Endodermal cell (in vitro differentiated cells): ENCODE results near the gene MAP3K20. TPM values are rescaled to one million over a fixed set of nuclear protein-coding genes. Genes with fewer than 3 reads are reported as not detected.

Experiments
- DNase-seq: peaks from one replicate; pipeline ENCODE4 v3.0.0-alpha.2; 2017
- H3K27ac ChIP-seq: 2 replicates; pipeline ENCODE4 v1.5.1; 2013; ENCODE audit warnings: mild to moderate bottlenecking, low read depth, low read length, moderate library complexity
- H3K27me3 ChIP-seq: 2 replicates; pipeline ENCODE4 v1.6.1; 2013; ENCODE audit warnings: mild to moderate bottlenecking, low read length, moderate library complexity; ENCODE audit not compliant: insufficient read depth, control insufficient read depth, poor library complexity, severe bottlenecking
- H3K36me3 ChIP-seq: 2 replicates; pipeline ENCODE4 v1.7.0; 2013; ENCODE audit warnings: mild to moderate bottlenecking, low read length, moderate library complexity; ENCODE audit not compliant: control insufficient read depth, insufficient read depth
- H3K4me1 ChIP-seq: one replicate; pipeline ENCODE4 v1.7.0; 2013; ENCODE audit warnings: low read length; ENCODE audit not compliant: control insufficient read depth, insufficient read depth
- H3K4me3 ChIP-seq: 2 replicates; pipeline ENCODE4 v1.5.1; 2013; ENCODE audit warnings: mild to moderate bottlenecking, low read length, moderate library complexity
- H3K9ac ChIP-seq: 2 replicates; pipeline ENCODE4 v1.6.1; 2013; ENCODE audit warnings: mild to moderate bottlenecking, low read length, moderate library complexity; ENCODE audit not compliant: poor library complexity, severe bottlenecking; ENCODE audit errors: extremely low read depth
- H3K9me3 ChIP-seq: 2 replicates; pipeline ENCODE4 v1.6.1; 2013; ENCODE audit warnings: mild to moderate bottlenecking, low read length, moderate library complexity; ENCODE audit not compliant: control insufficient read depth
- H3K27ac Mint-ChIP-seq: 2 replicates; pipeline ENCODE4 v1.8.0; 2020; ENCODE audit warnings: mixed read lengths
- H3K27me3 Mint-ChIP-seq: 2 replicates; pipeline ENCODE4 v1.8.0; 2021; ENCODE audit warnings: mild to moderate bottlenecking, mixed read lengths; ENCODE audit not compliant: insufficient read depth
- H3K36me3 Mint-ChIP-seq: 2 replicates; pipeline ENCODE4 v1.8.0; 2020; ENCODE audit warnings: low read depth, mixed read lengths
- H3K4me1 Mint-ChIP-seq: 2 replicates; pipeline ENCODE4 v1.8.0; 2020; ENCODE audit warnings: mixed read lengths
- H3K4me3 Mint-ChIP-seq: 2 replicates; pipeline ENCODE4 v1.8.0; 2020; ENCODE audit warnings: mild to moderate bottlenecking, moderate library complexity, mixed read lengths
- H3K9me3 Mint-ChIP-seq: 2 replicates; pipeline ENCODE4 v1.8.0; 2020; ENCODE audit warnings: mild to moderate bottlenecking, mixed read lengths
- CTCF ChIP-seq: fragments of 200-600 bp; sonication (generic); conservative IDR thresholded peaks from 2 replicates; pipeline ENCODE4 v1.5.0; 2021; ENCODE audit warnings: antibody characterized with exemption, mild to moderate bottlenecking
- WGBS, 2 experiments: methylation state at CpG; one replicate each; pipeline versions ENCODE4 v1.1.5 to v1.1.7; 2013; ENCODE audit warnings: missing lambda C conversion rate in 2 of 2, mixed read lengths in 1 of 2; ENCODE audit not compliant: insufficient coverage in 1 of 2, insufficient read length in 1 of 2; 5-methylcytosine and 5-hydroxymethylcytosine counted together
- total RNA-seq, 2 donors: library from RNA; stranded (reverse); fragmentation: NEBNext Ultra II Directional in 1 of 2; extraction: Animal tissue kit (Norgen Biotek cat#: 25700) in 1 of 2; gene quantifications; 2 replicates in 1 of 2; 3 replicates in 1 of 2; pipeline ENCODE4 v1.2.1, GENCODE V29; 2021

MAP3K20 gene
- total RNA-seq, 2 donors from 2014 or later = 29.4 to 29.9 TPM

DNA sequence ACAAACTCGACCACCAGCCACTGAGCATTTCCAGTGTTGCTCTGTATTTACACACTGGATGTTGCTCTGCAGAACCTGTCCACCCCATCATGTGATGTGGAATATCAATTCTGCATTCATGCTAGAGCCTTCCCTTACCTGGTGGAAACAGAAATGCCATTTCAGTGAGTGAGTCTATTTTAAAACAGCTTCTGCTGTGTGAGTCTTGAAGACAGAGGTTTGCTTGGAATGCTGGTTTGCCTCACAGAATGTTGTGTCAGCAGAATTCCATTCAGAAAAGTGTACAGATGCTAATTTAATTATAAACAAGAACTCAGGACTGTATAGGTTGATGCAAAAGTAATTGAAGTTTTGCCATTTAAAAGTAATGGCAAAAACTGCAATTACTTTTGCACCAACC, 118.3 kb downstream of the MAP3K20 start:
- Mint-ChIP-seq H3K36me3 (peaks cover 14% of the 10 kb centered on the region), H3K27me3 (no peaks in the 10 kb centered on the region), H3K4me1 (peaks cover 73% of the 10 kb centered on the region), H3K27ac (peak overlapping the region; percentile 28), H3K4me3 (no peak overlapping the region), H3K9me3 (no peaks in the 10 kb centered on the region)
- DNase-seq = no peak
- Histone ChIP-seq H3K36me3 (peaks cover 9% of the 10 kb centered on the region), H3K9me3 (no peaks in the 10 kb centered on the region), H3K4me1 (peaks cover 20% of the 10 kb centered on the region), H3K4me3 (no peak overlapping the region), H3K9ac (no peak overlapping the region), H3K27ac (no peak overlapping the region), H3K27me3 (no peaks in the 10 kb centered on the region)
- 83 to 100% methylated on average over 1 of the region's 1 CpG for WGBS, 2 experiments
- no peak for TF ChIP-seq CTCF

- peak overlapping the region; percentile 21 for H3K4me3 Mint-ChIP-seq
- 80 to 91% methylated on average over 3 of the region's 3 CpGs for WGBS, 2 experiments
- peaks cover 19% of the 10 kb centered on the region for H3K36me3 Mint-ChIP-seq
- no peak overlapping the region for H3K9ac ChIP-seq
- no peaks in the 10 kb centered on the region for H3K9me3 Mint-ChIP-seq
- H3K27me3 ChIP-seq = no peaks in the 10 kb centered on the region
- H3K4me1 ChIP-seq = peaks cover 20% of the 10 kb centered on the region
- no peaks in the 10 kb centered on the region for H3K27me3 Mint-ChIP-seq
- no peaks in the 10 kb centered on the region for H3K9me3 ChIP-seq
- no peak for DNase-seq
- H3K4me1 Mint-ChIP-seq = peaks cover 63% of the 10 kb centered on the region
- peak overlapping the region; percentile 61 for H3K4me3 ChIP-seq
- peak overlapping the region; percentile 87 for H3K27ac Mint-ChIP-seq
- H3K27ac ChIP-seq = no peak overlapping the region
- H3K36me3 ChIP-seq = peaks cover 18% of the 10 kb centered on the region
- TF ChIP-seq CTCF = no peak
These were observed 119.5 kb downstream of the MAP3K20 start for GRCh38 chr2:173195100-173195499.

DNA sequence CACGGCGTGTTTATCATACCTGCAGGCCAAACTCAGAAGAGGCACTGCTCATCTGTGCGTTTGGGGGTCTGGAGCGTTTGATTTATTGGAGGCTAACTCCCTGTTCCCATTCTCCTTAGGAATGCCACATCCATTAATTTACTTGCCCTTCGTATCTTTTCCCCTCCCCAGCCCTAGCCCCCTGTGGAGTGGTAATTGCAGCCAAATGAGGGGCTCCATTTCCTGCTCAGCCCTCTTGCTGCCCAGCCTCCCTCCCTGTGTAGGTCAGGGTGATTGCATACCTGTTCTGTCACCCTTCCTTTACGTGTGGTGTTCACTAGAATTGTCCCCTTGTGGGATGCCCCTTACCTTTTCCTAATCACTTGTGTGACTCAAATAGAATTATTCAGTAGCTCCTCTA, 120.4 kb downstream of the MAP3K20 start:
- no peak for TF ChIP-seq CTCF
- DNase-seq = peak; percentile 92
- Mint-ChIP-seq H3K27me3 (no peaks in the 10 kb centered on the region), H3K4me1 (peaks cover 58% of the 10 kb centered on the region), H3K4me3 (peak overlapping the region; percentile 21), H3K9me3 (no peaks in the 10 kb centered on the region), H3K27ac (peak overlapping the region; percentile 91), H3K36me3 (peaks cover 19% of the 10 kb centered on the region)
- H3K9ac ChIP-seq = peak overlapping the region; percentile 13
- H3K4me3 ChIP-seq = peak overlapping the region; percentile 61
- WGBS, 2 experiments = 42 to 60% methylated on average over 4 to 6 of the region's 6 CpGs
- H3K36me3 ChIP-seq = peaks cover 19% of the 10 kb centered on the region
- H3K9me3 ChIP-seq = no peaks in the 10 kb centered on the region
- H3K27me3 ChIP-seq = no peaks in the 10 kb centered on the region
- peaks cover 16% of the 10 kb centered on the region for H3K4me1 ChIP-seq
- no peak overlapping the region for H3K27ac ChIP-seq
